ENCODE measurements around the gene TMEM14B.

- TF ChIP-seq PATZ1 (CRISPR knock-in tag; IDR thresholded peaks at IDR 0.05; ENCODE audit: borderline replicate concordance) (no peak), ISL1 (CRISPR knock-in tag; IDR thresholded peaks at IDR 0.05) (no peak), TOX (CRISPR knock-in tag; IDR thresholded peaks at IDR 0.05; ENCODE audit: borderline replicate concordance) (no peak), BACH2 (CRISPR knock-in tag; IDR thresholded peaks at IDR 0.05; ENCODE audit: borderline replicate concordance) (no peak), SNAI2 (CRISPR knock-in tag; IDR thresholded peaks at IDR 0.05) (no peak), ZNF565 (CRISPR knock-in tag; conservative IDR thresholded peaks at IDR 0.05; ENCODE audit: low read depth) (no peak), ZFP3 (CRISPR knock-in tag; IDR thresholded peaks at IDR 0.05) (no peak), ZFP30 (CRISPR knock-in tag; IDR thresholded peaks at IDR 0.05) (no peak)
These were observed 17.4 kb upstream of the TMEM14B start for GRCh38 chr6:10730254-10730653.
